ENCODE data around the gene SCCPDH.

The SCCPDH gene

DNA sequence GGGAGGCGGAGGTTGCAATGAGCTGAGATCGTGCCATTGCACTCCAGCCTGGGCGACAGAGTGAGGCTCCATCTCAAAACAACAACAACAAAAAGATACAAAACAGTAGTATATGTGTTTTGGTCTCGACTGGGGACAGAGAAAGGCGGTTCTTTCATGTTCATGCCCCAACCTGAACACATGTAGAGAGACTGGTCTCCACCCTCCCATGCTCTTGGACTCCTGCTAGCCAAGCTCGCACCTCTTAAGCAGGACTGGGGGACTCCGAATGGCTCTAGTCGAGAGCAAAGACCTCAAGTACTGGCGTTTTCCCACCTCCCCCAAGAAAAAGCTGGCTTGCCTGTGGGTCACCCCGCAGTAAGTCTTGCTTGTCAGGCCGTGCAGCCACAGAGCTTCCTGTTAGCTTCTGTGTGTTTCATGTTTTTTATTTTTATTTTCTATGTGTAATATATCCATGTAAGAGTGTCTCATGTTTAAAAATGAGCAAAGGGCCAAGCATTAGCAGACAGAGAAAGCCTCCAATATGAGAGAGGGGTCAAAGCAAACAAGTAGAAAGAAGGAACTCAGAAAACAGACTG lies 91.6 kb downstream of the SCCPDH start:
- TF ChIP-seq, protein P1, sequence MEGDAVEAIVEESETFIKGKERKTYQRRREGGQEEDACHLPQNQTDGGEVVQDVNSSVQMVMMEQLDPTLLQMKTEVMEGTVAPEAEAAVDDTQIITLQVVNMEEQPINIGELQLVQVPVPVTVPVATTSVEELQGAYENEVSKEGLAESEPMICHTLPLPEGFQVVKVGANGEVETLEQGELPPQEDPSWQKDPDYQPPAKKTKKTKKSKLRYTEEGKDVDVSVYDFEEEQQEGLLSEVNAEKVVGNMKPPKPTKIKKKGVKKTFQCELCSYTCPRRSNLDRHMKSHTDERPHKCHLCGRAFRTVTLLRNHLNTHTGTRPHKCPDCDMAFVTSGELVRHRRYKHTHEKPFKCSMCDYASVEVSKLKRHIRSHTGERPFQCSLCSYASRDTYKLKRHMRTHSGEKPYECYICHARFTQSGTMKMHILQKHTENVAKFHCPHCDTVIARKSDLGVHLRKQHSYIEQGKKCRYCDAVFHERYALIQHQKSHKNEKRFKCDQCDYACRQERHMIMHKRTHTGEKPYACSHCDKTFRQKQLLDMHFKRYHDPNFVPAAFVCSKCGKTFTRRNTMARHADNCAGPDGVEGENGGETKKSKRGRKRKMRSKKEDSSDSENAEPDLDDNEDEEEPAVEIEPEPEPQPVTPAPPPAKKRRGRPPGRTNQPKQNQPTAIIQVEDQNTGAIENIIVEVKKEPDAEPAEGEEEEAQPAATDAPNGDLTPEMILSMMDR (IDR thresholded peaks at IDR 0.05; ENCODE audit: insufficient read depth, low read length, missing control alignments): no peak
- ChIA-PET CTCF (no interaction called here), POLR2A (interaction anchor here (0.5 to 0.9 kb wide), 3 partner anchors 21 to 500 kb away, joined by 3 to 5 read pairs (median 3); no protein-coding TSS in a partner anchor)
- DNase-seq (ENCODE audit: low read depth, low spot score): peak; percentile 24
- H3K4me3 ChIP-seq (ENCODE audit: low read depth, low read length): no peak overlapping the region

Measured in AG04449 (cell line).